Activated naive CD4-positive, alpha-beta T cell treated with anti-CD3 and anti-CD28 coated beads, Interleukin-2, amount 50 U/mL, for 72 hours (primary cell): ENCODE measurements around the gene NHSL2. TPM values are rescaled to one million over a fixed set of nuclear protein-coding genes. Genes with fewer than 3 reads are reported as not detected.
"Not testable (repeated sequence)": the region's sequence is repeated elsewhere in the genome, so short reads cannot be mapped to it uniquely, and the experiment has no call there.

Experiments used
- ATAC-seq, 2 donors: fragments of 150-1000 bp; cut with Tn5 transposase; 2 replicates each; pipeline ENCODE4 v1.10.0; 2021; ENCODE audit warnings: mild to moderate bottlenecking in 2 of 2, moderate library complexity in 2 of 2
- DNase-seq, 2 donors: peaks; one replicate each; pipeline ENCODE4 v3.0.0; 2021 to 2022; ENCODE audit warnings: low spot score in 2 of 2
- H3K27ac Mint-ChIP-seq, 2 donors: one replicate each; pipeline ENCODE4 v1.8.0; 2022; ENCODE audit warnings: mild to moderate bottlenecking in 2 of 2, mixed read lengths in 2 of 2
- H3K36me3 Mint-ChIP-seq, 2 donors: one replicate each; pipeline ENCODE4 v1.8.0; 2022; ENCODE audit warnings: mixed read lengths in 2 of 2
- H3K9me3 Mint-ChIP-seq, 2 donors: one replicate each; pipeline ENCODE4 v1.8.0; 2022; ENCODE audit warnings: mixed read lengths in 2 of 2
- total RNA-seq, 2 donors: library from RNA; stranded (reverse); gene quantifications; one replicate each; pipeline ENCODE4 v1.2.3, GENCODE V29; 2022

Gene NHSL2
- total RNA-seq, 2 donors from 2014 or later, result 0.05 to 0.19 TPM

GRCh38 chrX:72058346-72058745, 147.7 kb downstream of the NHSL2 start:
- H3K9me3 Mint-ChIP-seq, ATAC-seq, H3K36me3 Mint-ChIP-seq, DNase-seq, H3K27ac Mint-ChIP-seq: not testable (repeated sequence)

- ATAC-seq (no peak), DNase-seq (no peak)
- H3K9me3 Mint-ChIP-seq, result no peaks in the 10 kb centered on the region
- no peak overlapping the region for H3K27ac Mint-ChIP-seq
- H3K36me3 Mint-ChIP-seq, result no peaks in the 10 kb centered on the region
Observed at GRCh38 chrX:72060196-72060920, 149.7 kb downstream of the NHSL2 start.

GRCh38 chrX:72060921-72061490, 150.4 kb downstream of the NHSL2 start:
- ATAC-seq, result no peak

GRCh38 chrX:72062916-72063315, 152.3 kb downstream of the NHSL2 start:
- H3K27ac Mint-ChIP-seq, result no peak overlapping the region
- no peaks in the 10 kb centered on the region for H3K36me3 Mint-ChIP-seq
- ATAC-seq (no peak), DNase-seq (no peak)
- no peaks in the 10 kb centered on the region for H3K9me3 Mint-ChIP-seq

More at GRCh38 chrX:72060921-72061490, 150.4 kb downstream of the NHSL2 start:
- no peak for DNase-seq
- H3K27ac Mint-ChIP-seq, result no peak overlapping the region
- no peaks in the 10 kb centered on the region for H3K36me3 Mint-ChIP-seq
- no peaks in the 10 kb centered on the region for H3K9me3 Mint-ChIP-seq

- ATAC-seq (no peak), DNase-seq (no peak)
- no peaks in the 10 kb centered on the region for H3K9me3 Mint-ChIP-seq
- no peaks in the 10 kb centered on the region for H3K36me3 Mint-ChIP-seq
- no peak overlapping the region for H3K27ac Mint-ChIP-seq
Observed at GRCh38 chrX:72069350-72070160, 158.9 kb downstream of the NHSL2 start.

DNA sequence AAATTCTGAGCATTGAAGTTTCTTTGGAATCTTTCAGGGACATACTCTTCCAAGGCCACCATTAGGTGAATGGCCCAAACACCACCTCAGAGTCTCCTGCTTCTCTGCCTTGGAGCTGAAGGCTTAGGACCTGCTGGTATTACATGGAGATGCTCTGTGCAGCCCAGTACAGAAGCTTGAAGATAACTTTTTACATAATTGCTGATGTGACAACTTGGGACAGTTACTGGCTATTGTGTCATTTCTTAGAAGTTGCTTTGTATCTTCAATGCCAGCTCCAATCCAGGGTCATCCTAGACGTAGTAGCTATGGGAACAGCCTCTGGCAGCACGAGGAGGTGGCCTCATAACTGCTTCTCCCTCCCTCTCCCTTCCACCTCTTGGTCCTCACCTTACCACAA, 160.6 kb downstream of the NHSL2 start:
- ATAC-seq (no peak), DNase-seq (no peak)
- Mint-ChIP-seq H3K27ac (no peak overlapping the region), H3K36me3 (no peaks in the 10 kb centered on the region), H3K9me3 (no peaks in the 10 kb centered on the region)

- H3K9me3 Mint-ChIP-seq, result no peaks in the 10 kb centered on the region
- H3K36me3 Mint-ChIP-seq, result no peaks in the 10 kb centered on the region
- DNase-seq, result no peak
Observed at GRCh38 chrX:72073633-72074032, 163.0 kb downstream of the NHSL2 start.

DNA sequence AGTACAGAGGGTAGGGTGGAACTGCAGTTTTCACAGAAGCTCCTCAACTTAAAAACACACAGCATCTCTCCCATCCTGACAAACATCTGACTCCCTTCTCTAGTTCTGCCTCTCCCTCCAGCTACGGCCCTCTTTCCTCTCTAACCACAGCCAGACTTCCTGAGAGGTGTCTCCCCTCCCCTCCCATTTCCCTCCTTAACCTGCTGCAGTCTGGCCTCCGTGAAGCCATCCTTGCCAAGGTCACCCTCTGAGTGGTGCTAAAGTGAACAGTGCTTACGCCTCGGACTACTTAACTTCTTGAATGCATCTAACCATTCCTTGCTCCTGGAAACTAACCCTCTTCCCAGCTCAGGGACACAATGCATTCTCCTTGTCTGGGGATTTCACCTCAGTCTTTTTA, 167.8 kb downstream of the NHSL2 start:
- DNase-seq (no peak), ATAC-seq (no peak)
- no peak overlapping the region for H3K27ac Mint-ChIP-seq
- H3K9me3 Mint-ChIP-seq, result no peaks in the 10 kb centered on the region
- H3K36me3 Mint-ChIP-seq, result no peaks in the 10 kb centered on the region

More at GRCh38 chrX:72073633-72074032, 163.0 kb downstream of the NHSL2 start:
- H3K27ac Mint-ChIP-seq, result no peak overlapping the region
- no peak for ATAC-seq

- Mint-ChIP-seq H3K9me3 (no peaks in the 10 kb centered on the region), H3K36me3 (no peaks in the 10 kb centered on the region), H3K27ac (no peak overlapping the region)
- no peak for DNase-seq
- ATAC-seq, result no peak
Observed at GRCh38 chrX:72079607-72080006, 169.0 kb downstream of the NHSL2 start.

GRCh38 chrX:72080150-72080549, 169.5 kb downstream of the NHSL2 start:
- no peaks in the 10 kb centered on the region for H3K9me3 Mint-ChIP-seq
- H3K27ac Mint-ChIP-seq, result no peak overlapping the region
- DNase-seq (no peak), ATAC-seq (no peak)
- H3K36me3 Mint-ChIP-seq, result no peaks in the 10 kb centered on the region

DNA sequence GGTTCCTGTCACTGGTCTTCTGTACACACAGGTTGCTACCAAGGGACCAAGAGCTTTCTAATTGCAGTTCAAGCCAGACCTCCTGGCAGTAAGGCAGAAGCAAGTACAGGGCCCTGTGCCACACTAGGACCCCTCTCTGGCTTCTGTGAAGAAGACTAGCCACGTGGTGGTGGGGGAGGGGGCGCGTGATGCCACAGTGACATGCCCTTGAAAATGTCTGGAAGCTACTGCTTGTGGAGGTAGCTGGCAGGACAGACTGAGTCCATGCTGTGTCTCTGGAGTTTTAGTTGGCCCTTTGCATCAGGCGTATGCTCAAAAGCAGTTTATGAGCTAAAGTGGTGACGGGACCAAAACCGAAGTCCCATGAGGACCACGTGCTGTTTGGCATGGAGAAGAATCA, 170.2 kb downstream of the NHSL2 start:
- DNase-seq, result no peak
- no peaks in the 10 kb centered on the region for H3K36me3 Mint-ChIP-seq
- no peak for ATAC-seq
- no peak overlapping the region for H3K27ac Mint-ChIP-seq
- H3K9me3 Mint-ChIP-seq, result no peaks in the 10 kb centered on the region

DNA sequence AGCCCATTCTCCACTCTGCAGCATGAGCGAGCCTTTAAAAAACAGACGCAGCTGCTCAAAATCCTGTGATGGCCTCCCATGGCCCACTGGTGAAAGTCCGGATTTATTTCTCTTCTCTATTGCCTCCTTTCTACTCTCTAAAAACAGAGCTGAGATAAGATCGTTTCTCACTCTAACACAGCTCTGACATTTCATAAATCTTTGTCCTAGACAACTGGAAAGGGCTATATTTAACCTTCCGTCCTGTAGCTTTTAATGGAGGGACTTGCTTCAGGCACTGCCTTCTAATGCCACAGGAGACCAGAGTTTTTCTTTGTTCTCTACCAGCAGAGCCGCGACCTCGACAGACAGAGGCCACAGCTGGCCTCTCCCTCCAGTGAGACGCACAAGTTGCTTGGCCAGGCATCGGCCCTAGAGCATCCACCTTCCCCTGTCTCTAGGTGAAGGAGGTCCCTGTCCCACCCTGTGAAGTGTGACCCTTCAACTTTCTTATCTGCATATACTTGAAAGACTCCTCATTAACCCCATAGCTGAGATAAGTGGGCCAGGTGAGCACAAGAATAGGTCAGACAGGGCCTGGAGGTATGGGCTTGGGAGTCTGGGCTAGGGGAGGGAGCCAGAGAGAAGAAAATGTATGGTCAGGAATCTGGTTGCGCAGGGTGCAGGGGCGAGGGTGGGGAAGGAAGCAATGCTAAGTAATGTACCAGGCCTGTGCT, 171.1 kb downstream of the NHSL2 start:
- DNase-seq (no peak), ATAC-seq (no peak)
- H3K27ac Mint-ChIP-seq, result no peak overlapping the region
- no peaks in the 10 kb centered on the region for H3K9me3 Mint-ChIP-seq
- H3K36me3 Mint-ChIP-seq, result no peaks in the 10 kb centered on the region

DNA sequence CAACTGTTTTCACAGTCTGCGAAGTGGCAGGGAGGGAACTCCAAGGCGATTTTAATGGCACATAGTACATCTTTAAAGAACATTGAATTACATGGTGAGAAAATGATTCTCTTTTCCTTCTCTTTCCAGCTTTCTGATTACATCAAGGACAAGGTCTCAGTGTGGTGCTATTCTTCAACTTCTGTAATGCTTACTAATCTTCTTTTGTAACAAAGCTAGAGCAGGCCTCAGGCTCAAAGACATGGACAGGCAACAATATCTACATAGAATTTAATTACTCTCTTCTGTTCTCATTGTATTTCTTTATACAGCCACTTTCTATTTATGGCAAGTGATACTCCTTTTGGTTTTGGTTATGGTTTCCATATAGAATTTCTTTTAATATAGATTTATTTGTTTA, 172.6 kb downstream of the NHSL2 start:
- DNase-seq (no peak), ATAC-seq (no peak)
- H3K36me3 Mint-ChIP-seq, result no peaks in the 10 kb centered on the region
- H3K27ac Mint-ChIP-seq, result no peak overlapping the region
- no peaks in the 10 kb centered on the region for H3K9me3 Mint-ChIP-seq

GRCh38 chrX:72084114-72084513, 173.5 kb downstream of the NHSL2 start:
- H3K9me3 Mint-ChIP-seq, result no peaks in the 10 kb centered on the region
- DNase-seq (no peak), ATAC-seq (no peak)
- no peaks in the 10 kb centered on the region for H3K36me3 Mint-ChIP-seq
- H3K27ac Mint-ChIP-seq, result no peak overlapping the region

- no peak for ATAC-seq
- DNase-seq, result no peak
- no peak overlapping the region for H3K27ac Mint-ChIP-seq
- no peaks in the 10 kb centered on the region for H3K9me3 Mint-ChIP-seq
- H3K36me3 Mint-ChIP-seq, result no peaks in the 10 kb centered on the region
Observed at GRCh38 chrX:72086995-72087394, 176.3 kb downstream of the NHSL2 start.

- Mint-ChIP-seq H3K27ac (no peak overlapping the region), H3K36me3 (no peaks in the 10 kb centered on the region), H3K9me3 (no peaks in the 10 kb centered on the region)
- DNase-seq (no peak), ATAC-seq (no peak)
Observed at GRCh38 chrX:72088761-72089160, 178.1 kb downstream of the NHSL2 start.

DNA sequence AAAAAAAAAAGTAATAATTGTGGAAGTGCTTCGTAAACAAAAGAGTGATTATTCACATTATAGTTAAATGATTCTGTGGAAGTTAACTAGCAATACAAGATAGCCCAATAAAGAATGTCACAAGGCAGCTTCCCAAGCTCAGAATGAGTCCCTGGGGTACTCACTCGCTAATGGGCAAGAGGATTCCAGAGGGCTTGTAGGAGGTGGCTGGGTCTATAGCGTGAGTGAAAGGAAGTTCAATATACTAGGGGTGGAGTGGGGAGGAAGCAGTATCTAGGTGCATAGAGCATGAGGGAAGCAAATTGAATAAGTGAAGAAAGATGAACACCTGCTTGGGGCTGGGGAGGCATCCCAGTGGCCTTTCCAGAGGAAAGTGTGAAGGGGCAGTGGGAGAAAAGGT, 178.6 kb downstream of the NHSL2 start:
- H3K36me3 Mint-ChIP-seq, result no peaks in the 10 kb centered on the region
- no peaks in the 10 kb centered on the region for H3K9me3 Mint-ChIP-seq
- no peak for ATAC-seq
- DNase-seq, result no peak
- H3K27ac Mint-ChIP-seq, result no peak overlapping the region
